NAMALWA (cell line): Measurements from ENCODE around the gene WIPF3.
"Not testable (repeated sequence)": the region's sequence is repeated elsewhere in the genome, so short reads cannot be mapped to it uniquely, and the experiment has no call there.

ENCODE experiments used
- DNase-seq: peaks from one replicate; pipeline ENCODE4 v3.0.0-alpha.2; 2015; ENCODE audit warnings: low spot score

WIPF3 gene

GRCh38 chr7:29955075-29955792 is 148.9 kb downstream of the WIPF3 start:
- DNase-seq: no peak

DNA sequence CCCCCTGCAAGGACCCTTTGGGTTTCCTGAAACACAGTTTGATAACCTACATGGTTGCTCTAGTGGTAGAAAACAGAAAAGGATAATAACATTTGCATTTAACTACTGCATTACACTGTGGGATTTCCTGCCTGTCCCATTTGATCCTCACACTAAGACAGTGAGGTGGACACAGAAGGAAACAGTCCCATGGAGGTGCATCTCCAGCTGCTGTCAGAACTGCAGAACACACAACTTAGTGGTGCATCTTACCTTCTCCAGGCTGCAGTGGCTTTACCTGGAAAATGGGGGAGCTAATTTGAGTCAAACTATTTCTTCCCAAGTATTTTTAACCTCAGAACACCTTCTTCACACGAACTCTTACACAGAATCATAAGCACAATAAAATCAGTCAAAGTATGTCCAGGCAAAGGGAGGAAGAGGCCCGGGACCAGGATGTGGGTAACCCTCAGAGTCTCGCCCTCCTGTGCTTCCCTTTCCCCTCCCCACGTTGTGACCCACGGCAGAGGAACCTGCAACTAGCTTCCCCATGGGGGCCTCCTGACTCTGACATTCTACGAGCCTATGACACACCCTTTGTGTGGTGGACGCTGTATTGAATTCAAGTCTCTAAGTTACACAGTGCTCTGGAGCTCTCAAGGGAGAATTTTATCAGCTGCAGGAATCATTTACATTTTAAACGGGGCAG is 149.6 kb downstream of the WIPF3 start:
- peak; percentile 15 for DNase-seq

DNA sequence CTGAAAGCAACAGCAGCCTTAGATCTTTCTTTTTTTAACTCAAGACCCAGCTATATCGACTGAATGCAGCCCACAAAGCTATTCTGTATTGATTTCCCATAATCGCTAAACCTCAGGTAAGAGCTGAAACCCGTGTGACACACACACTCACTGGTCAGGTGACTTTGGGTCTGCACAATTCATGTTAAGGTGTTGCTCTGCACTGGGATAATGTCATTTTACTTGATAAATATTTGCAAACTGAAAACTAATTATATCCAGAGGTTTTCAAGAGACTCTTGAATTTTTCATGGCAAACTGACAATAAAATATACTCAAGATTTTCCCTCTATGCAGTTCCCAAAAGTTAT is 150.2 kb downstream of the WIPF3 start:
- no peak for DNase-seq

DNA sequence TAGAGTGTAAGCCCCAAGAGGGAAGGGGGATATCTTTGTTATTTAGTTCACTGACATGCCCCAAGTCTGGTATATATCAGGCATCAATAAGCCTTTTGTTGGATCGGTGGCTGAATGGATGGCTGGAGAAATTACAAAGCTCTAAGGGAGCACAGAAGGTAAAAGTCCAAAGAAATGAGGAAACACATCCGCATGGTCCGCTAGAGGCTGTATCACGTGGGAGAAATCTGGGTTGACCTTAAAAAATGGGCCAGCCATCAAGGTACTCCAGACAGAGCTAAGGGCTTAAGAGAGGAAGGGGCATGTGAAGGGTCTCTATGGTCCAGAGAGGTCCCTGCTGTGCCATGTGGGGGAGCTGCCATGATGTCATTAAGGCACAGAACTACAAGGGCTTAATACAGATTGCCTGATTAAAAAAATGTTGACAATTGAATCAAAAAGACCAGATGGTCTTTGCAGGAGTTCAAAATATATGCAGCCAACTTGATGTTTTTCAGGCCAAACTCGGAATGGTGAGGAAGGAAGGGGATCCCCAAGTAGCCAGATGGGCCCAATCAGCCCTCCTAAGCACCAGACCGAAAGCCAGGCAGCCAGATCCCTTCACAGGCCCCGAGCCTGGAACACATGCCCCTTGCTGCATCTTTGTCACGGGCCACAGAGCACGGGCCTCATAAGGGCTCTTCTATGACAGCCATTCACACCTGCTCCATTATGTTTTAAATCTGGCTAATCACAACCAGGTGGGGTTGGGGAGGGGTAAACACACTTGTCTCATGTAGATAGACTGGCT is 151.4 kb downstream of the WIPF3 start:
- DNase-seq: peak; percentile 19

- DNase-seq: no peak
Observed at GRCh38 chr7:29958667-29959358, 152.5 kb downstream of the WIPF3 start.

DNA sequence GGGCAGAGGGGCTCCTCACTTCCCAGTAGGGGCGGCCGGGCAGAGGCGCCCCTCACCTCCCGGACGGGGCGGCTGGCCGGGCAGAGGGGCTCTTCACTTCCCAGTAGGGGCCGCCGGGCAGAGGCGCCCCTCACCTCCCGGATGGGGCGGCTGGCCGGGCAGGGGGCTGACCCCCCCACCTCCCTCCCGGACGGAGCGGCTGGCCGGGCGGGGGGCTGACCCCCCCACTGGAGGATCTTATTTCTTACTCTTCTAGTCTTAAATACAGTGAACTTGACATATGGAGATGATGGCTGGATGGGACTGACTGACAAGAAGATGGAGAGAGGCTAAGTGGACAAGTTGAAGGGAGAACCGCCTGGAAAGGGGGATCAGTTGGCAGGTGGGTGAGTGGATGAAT is 155.3 kb downstream of the WIPF3 start:
- not testable (repeated sequence) for DNase-seq

DNA sequence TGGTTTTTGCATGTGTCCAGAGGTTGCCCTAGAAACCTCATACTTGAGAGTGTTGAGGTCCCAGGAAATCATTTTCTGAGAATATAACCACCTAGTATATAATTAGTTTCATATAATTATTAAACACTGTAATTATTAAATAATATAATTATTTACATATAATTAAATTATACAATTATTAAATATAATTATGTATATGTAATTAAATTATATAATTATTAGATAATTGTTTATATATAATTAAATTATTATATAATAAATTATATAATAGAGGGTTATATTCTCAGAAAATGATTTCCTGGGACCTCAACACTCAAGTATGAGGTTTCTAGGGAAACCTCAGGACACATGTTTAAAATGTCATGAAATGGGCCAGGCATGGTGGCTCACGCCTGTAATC is 155.7 kb downstream of the WIPF3 start:
- no peak for DNase-seq

DNA sequence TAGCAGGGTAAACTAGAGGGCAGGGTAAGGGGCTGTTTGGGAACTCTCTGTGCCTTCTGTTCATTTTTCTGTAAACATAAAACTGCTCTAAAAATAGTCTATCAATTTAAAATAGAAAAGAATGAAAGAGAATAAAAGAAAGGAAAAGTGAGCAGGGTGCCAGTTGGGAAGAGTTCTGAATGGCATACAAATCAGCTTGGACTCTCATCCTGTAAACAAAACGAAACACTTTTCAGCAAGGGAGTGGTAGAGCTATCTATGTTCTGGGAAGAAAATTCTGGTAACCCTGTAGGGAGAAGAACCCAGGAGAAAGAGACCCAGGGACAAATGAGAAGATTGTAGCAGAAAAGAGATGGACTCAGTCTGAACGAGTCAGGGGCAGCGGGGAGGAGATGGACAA is 158.7 kb downstream of the WIPF3 start:
- DNase-seq: no peak
